Neural progenitor cell (in vitro differentiated cells): ENCODE data around the gene DPYD. TPM values are rescaled to one million over a fixed set of nuclear protein-coding genes. Genes with fewer than 3 reads are reported as not detected.

ENCODE experiments used
- DNase-seq: peaks from one replicate; pipeline ENCODE4 v3.0.0-alpha.2; 2016; ENCODE audit warnings: low spot score
- H2AFZ ChIP-seq: fragments of 200-600 bp; sonication (generic); replicated peaks from 2 replicates; pipeline ENCODE4 v1.6.1; 2016; ENCODE audit warnings: antibody characterized with exemption
- H3F3A ChIP-seq: fragments of 200-600 bp; sonication (generic); 2 replicates; pipeline ENCODE4 v1.6.1; 2016; ENCODE audit warnings: antibody characterized with exemption, low read depth
- H3K27ac ChIP-seq: fragments of 200-600 bp; sonication (generic); 2 replicates; pipeline ENCODE4 v1.5.1; 2016; ENCODE audit warnings: mild to moderate bottlenecking
- H3K27me3 ChIP-seq: fragments of 200-600 bp; sonication (generic); 2 replicates; pipeline ENCODE4 v1.6.1; 2016; ENCODE audit warnings: mild to moderate bottlenecking, moderate library complexity
- H3K36me3 ChIP-seq: fragments of 200-600 bp; sonication (generic); 2 replicates; pipeline ENCODE4 v1.5.1; 2016
- H3K4me1 ChIP-seq: fragments of 200-600 bp; sonication (generic); 2 replicates; pipeline ENCODE4 v1.6.1; 2016; ENCODE audit warnings: mixed run types
- H3K4me2 ChIP-seq: fragments of 200-600 bp; sonication (generic); 2 replicates; pipeline ENCODE4 v1.6.1; 2016
- H3K4me3 ChIP-seq: fragments of 200-600 bp; sonication (generic); 2 replicates; pipeline ENCODE4 v1.5.1; 2016
- H3K79me2 ChIP-seq: fragments of 200-600 bp; sonication (generic); 2 replicates; pipeline ENCODE4 v1.6.1; 2016; ENCODE audit warnings: low read depth
- H3K9ac ChIP-seq: fragments of 200-600 bp; sonication (generic); 2 replicates; pipeline ENCODE4 v1.6.1; 2016
- H3K9me3 ChIP-seq: fragments of 200-600 bp; sonication (generic); 2 replicates; pipeline ENCODE4 v1.5.1; 2016; ENCODE audit warnings: low read depth
- H4K20me1 ChIP-seq: fragments of 200-600 bp; sonication (generic); 2 replicates; pipeline ENCODE4 v1.6.1; 2016; ENCODE audit warnings: low read depth
- H3K27ac Mint-ChIP-seq: 3 replicates; pipeline ENCODE4 v1.8.0; 2021; ENCODE audit warnings: mixed read lengths
- H3K27me3 Mint-ChIP-seq: 2 replicates; pipeline ENCODE4 v1.8.0; 2022; ENCODE audit warnings: low read depth, mild to moderate bottlenecking, inconsistent platforms, moderate library complexity, mixed read lengths; ENCODE audit not compliant: insufficient read depth
- H3K36me3 Mint-ChIP-seq: 3 replicates; pipeline ENCODE4 v1.8.0; 2021; ENCODE audit warnings: mixed read lengths
- H3K4me1 Mint-ChIP-seq: 3 replicates; pipeline ENCODE4 v1.8.0; 2021; ENCODE audit warnings: mixed read lengths
- H3K4me3 Mint-ChIP-seq: 3 replicates; pipeline ENCODE4 v1.8.0; 2021; ENCODE audit warnings: mild to moderate bottlenecking, moderate library complexity, mixed read lengths
- H3K9me3 Mint-ChIP-seq: 3 replicates; pipeline ENCODE4 v1.8.0; 2020; ENCODE audit warnings: mixed read lengths
- EZH2 ChIP-seq: fragments of 200-600 bp; sonication (generic); IDR thresholded peaks from 2 replicates; pipeline ENCODE4 v1.6.1; 2017; ENCODE audit warnings: antibody characterized with exemption, mild to moderate bottlenecking, moderate library complexity
- EZH2phosphoT487 ChIP-seq: fragments of 200-600 bp; sonication (generic); IDR thresholded peaks from 2 replicates; pipeline ENCODE4 v1.6.1; 2017; ENCODE audit warnings: antibody characterized with exemption
- total RNA-seq: library from RNA; depleted of rRNA; stranded (reverse); fragments of >200 nt; gene quantifications from 2 replicates; pipeline ENCODE4 v1.2.3, GENCODE V29; 2015; ENCODE audit warnings: low replicate concordance
- TF ChIP-seq, protein P1 (sequence below): fragments of 200-600 bp; sonication (generic); IDR thresholded peaks from 2 replicates; pipeline ENCODE4 v1.5.1; 2017; ENCODE audit warnings: antibody characterized with exemption, mild to moderate bottlenecking

DPYD gene
- total RNA-seq, 1 donor from 2014 or later: 0.43 TPM

DNA sequence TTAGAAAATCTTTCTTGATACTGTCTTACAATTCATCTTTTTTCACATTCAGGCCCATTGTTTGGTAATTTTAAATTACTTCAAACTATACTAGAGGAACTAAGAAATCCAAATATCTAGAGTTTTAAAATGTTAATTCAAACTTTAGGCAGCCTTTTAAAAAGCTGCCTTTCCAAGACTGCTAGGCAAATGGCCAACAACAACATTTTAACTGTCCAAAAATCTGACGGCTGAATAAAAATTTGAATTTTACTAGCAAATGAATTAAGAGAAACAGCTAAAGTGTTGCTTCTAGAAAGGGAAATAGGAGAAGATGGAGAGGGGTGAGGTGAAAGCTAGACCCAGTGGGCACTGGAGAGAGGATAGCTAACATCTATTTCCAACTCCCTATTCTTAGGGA lies 17.2 kb downstream of the DPYD start:
- no peak for DNase-seq
- Histone ChIP-seq H3K4me3 (no peak overlapping the region), H3K9me3 (no peaks in the 10 kb centered on the region), H3K9ac (no peak overlapping the region), H3K27ac (no peak overlapping the region), H4K20me1 (no peaks in the 10 kb centered on the region), H2AFZ (no peak overlapping the region), H3F3A (no peaks in the 10 kb centered on the region), H3K27me3 (no peaks in the 10 kb centered on the region), H3K4me2 (no peak overlapping the region), H3K79me2 (no peaks in the 10 kb centered on the region), H3K36me3 (no peaks in the 10 kb centered on the region), H3K4me1 (no peaks in the 10 kb centered on the region)
- H3K4me1 Mint-ChIP-seq: peaks cover 5% of the 10 kb centered on the region
- TF ChIP-seq EZH2 (no peak), EZH2phosphoT487 (no peak)
- TF ChIP-seq, protein P1, sequence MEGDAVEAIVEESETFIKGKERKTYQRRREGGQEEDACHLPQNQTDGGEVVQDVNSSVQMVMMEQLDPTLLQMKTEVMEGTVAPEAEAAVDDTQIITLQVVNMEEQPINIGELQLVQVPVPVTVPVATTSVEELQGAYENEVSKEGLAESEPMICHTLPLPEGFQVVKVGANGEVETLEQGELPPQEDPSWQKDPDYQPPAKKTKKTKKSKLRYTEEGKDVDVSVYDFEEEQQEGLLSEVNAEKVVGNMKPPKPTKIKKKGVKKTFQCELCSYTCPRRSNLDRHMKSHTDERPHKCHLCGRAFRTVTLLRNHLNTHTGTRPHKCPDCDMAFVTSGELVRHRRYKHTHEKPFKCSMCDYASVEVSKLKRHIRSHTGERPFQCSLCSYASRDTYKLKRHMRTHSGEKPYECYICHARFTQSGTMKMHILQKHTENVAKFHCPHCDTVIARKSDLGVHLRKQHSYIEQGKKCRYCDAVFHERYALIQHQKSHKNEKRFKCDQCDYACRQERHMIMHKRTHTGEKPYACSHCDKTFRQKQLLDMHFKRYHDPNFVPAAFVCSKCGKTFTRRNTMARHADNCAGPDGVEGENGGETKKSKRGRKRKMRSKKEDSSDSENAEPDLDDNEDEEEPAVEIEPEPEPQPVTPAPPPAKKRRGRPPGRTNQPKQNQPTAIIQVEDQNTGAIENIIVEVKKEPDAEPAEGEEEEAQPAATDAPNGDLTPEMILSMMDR: no peak
- H3K36me3 Mint-ChIP-seq: peaks cover 2% of the 10 kb centered on the region
- no peaks in the 10 kb centered on the region for H3K27me3 Mint-ChIP-seq
- H3K4me3 Mint-ChIP-seq: no peak overlapping the region
- H3K9me3 Mint-ChIP-seq: peaks cover 3% of the 10 kb centered on the region
- no peak overlapping the region for H3K27ac Mint-ChIP-seq

DNA sequence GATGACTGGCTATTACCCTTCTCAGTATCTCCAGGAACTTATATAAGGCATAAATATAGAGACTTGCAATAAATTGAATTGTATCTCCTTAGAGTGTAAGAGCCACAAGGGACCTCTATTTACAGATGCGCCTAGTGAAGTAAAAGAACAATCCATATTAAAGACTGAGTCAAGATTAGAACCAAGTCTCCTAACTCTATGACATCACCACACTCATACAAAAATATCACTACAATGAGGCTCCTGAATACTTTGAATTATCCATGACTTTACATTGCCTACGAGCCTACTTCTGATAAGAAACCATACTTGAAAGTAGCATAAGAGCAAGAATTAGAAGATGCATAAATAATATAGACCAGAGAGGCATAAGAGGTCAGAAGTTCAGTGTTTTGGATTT lies 18.8 kb downstream of the DPYD start:
- H3K27ac Mint-ChIP-seq: no peak overlapping the region
- Histone ChIP-seq H3K79me2 (no peaks in the 10 kb centered on the region), H3F3A (no peaks in the 10 kb centered on the region), H3K4me3 (no peak overlapping the region), H3K27ac (no peak overlapping the region), H3K4me2 (no peak overlapping the region), H3K9ac (no peak overlapping the region), H2AFZ (no peak overlapping the region), H4K20me1 (no peaks in the 10 kb centered on the region), H3K27me3 (no peaks in the 10 kb centered on the region), H3K36me3 (no peaks in the 10 kb centered on the region), H3K9me3 (no peaks in the 10 kb centered on the region), H3K4me1 (no peaks in the 10 kb centered on the region)
- H3K36me3 Mint-ChIP-seq: peaks cover 2% of the 10 kb centered on the region
- TF ChIP-seq EZH2 (no peak), EZH2phosphoT487 (no peak)
- TF ChIP-seq, protein P1: no peak
- peaks cover 5% of the 10 kb centered on the region for H3K4me1 Mint-ChIP-seq
- no peak overlapping the region for H3K4me3 Mint-ChIP-seq
- H3K27me3 Mint-ChIP-seq: no peaks in the 10 kb centered on the region
- no peak for DNase-seq
- peaks cover 7% of the 10 kb centered on the region for H3K9me3 Mint-ChIP-seq

DNA sequence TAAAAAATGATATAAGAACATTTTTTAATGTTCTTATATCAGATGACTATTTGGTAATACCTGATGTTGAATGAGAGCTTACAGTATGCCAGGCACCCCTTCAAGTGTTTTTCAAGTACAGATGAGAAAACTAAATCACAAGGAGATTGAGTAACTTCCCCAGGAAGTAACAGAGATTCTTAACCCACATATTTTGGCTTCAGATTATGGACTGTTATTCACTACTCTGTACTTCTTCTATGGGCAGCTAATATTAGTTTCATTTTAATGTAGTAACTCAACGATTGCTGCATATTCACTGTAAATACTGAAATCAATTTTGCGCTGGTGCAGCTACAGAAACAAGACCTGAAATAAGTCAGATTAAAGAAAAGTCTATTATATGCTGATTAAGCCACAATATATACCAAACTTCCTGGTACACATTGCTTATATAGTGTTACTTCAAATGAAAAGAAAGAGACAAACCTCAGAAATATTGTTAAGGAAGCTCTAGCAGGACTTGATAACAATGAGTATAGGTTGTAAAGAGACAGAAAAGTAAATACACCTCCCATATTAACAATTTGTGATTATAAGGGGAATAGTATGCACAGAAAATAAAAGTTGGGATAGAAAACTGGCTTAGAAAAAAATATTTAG lies 19.7 kb downstream of the DPYD start:
- H3K4me3 Mint-ChIP-seq: no peak overlapping the region
- H3K36me3 Mint-ChIP-seq: peaks cover 2% of the 10 kb centered on the region
- H3K27me3 Mint-ChIP-seq: no peaks in the 10 kb centered on the region
- H3K79me2 ChIP-seq: no peaks in the 10 kb centered on the region
- peaks cover 5% of the 10 kb centered on the region for H3K4me1 Mint-ChIP-seq
- H3K36me3 ChIP-seq: no peaks in the 10 kb centered on the region
- no peaks in the 10 kb centered on the region for H4K20me1 ChIP-seq
- no peaks in the 10 kb centered on the region for H3F3A ChIP-seq
- TF ChIP-seq EZH2phosphoT487 (no peak), EZH2 (no peak)
- TF ChIP-seq, protein P1: no peak
- H3K9me3 ChIP-seq: no peaks in the 10 kb centered on the region
- no peak overlapping the region for H3K27ac ChIP-seq
- no peak overlapping the region for H3K9ac ChIP-seq
- H3K4me1 ChIP-seq: no peaks in the 10 kb centered on the region
- H2AFZ ChIP-seq: no peak overlapping the region
- H3K9me3 Mint-ChIP-seq: peaks cover 7% of the 10 kb centered on the region
- H3K27ac Mint-ChIP-seq: no peak overlapping the region
- no peak for DNase-seq
- no peak overlapping the region for H3K4me2 ChIP-seq
- H3K27me3 ChIP-seq: no peaks in the 10 kb centered on the region
- no peak overlapping the region for H3K4me3 ChIP-seq
